D721Med (cell line): Measurements from ENCODE around the gene LSS.
"Not testable (repeated sequence)": the region's sequence is repeated elsewhere in the genome, so short reads cannot be mapped to it uniquely, and the experiment has no call there.

Source experiments
- DNase-seq: peaks from one replicate; pipeline ENCODE4 v3.0.0; 2011; ENCODE audit warnings: low spot score; ENCODE audit not compliant: insufficient read length
- FAIRE-seq: peaks from 2 replicates; lab custom pipeline; 2011; peaks lifted over from hg19 to GRCh38; lab: Jason Lieb, UNC
- CTCF ChIP-seq: IDR thresholded peaks from 2 replicates; pipeline ENCODE4 v1.5.1; 2012; ENCODE audit warnings: mild to moderate bottlenecking, control low read depth; ENCODE audit not compliant: insufficient read depth; ENCODE audit errors: missing control alignments

The LSS gene

GRCh38 chr21:46173573-46173972, 55.0 kb downstream of the LSS start:
- no peak for TF ChIP-seq CTCF
- FAIRE-seq = no peak
- no peak for DNase-seq

- no peak for DNase-seq
- no peak for FAIRE-seq
- no peak for TF ChIP-seq CTCF
Measured at GRCh38 chr21:46172863-46173528, 55.6 kb downstream of the LSS start.

- no peak for FAIRE-seq
- DNase-seq = no peak
- no peak for TF ChIP-seq CTCF
Measured at GRCh38 chr21:46171996-46172862, 56.3 kb downstream of the LSS start.

- no peak for DNase-seq
- no peak for TF ChIP-seq CTCF
- no peak for FAIRE-seq
Measured at GRCh38 chr21:46171585-46171984, 57.0 kb downstream of the LSS start.

GRCh38 chr21:46170436-46171193, 58.0 kb downstream of the LSS start:
- DNase-seq, FAIRE-seq: not testable (repeated sequence)

GRCh38 chr21:46168659-46169386, 59.8 kb downstream of the LSS start:
- FAIRE-seq (no peak), DNase-seq (no peak)
- no peak for TF ChIP-seq CTCF

- FAIRE-seq (no peak), DNase-seq (no peak)
- TF ChIP-seq CTCF = no peak
Measured at GRCh38 chr21:46168238-46168637, 60.3 kb downstream of the LSS start.
